Adipocyte (in vitro differentiated cells): ENCODE measurements around the gene TGFBR3L.
"Not testable (repeated sequence)": the region's sequence is repeated elsewhere in the genome, so short reads cannot be mapped to it uniquely, and the experiment has no call there.

Experiments used
- DNase-seq: peaks from one replicate; pipeline ENCODE4 v3.0.0-alpha.2; 2015; ENCODE audit warnings: low read depth
- H3K27me3 ChIP-seq: replicated peaks from 2 replicates; pipeline ENCODE4 v1.7.0; 2013; ENCODE audit warnings: mild to moderate bottlenecking, low read length, moderate library complexity; ENCODE audit not compliant: control insufficient read depth, insufficient read depth
- H3K36me3 ChIP-seq: 2 replicates; pipeline ENCODE4 v1.7.0; 2013; ENCODE audit warnings: low read length, mild to moderate bottlenecking, moderate library complexity; ENCODE audit not compliant: control insufficient read depth, insufficient read depth, severe bottlenecking
- H3K4me1 ChIP-seq: 2 replicates; pipeline ENCODE4 v1.7.0; 2013; ENCODE audit warnings: mild to moderate bottlenecking, low read length, moderate library complexity; ENCODE audit not compliant: control insufficient read depth, insufficient read depth
- H3K4me3 ChIP-seq: 2 replicates; pipeline ENCODE4 v1.7.0; 2013; ENCODE audit warnings: mild to moderate bottlenecking, low read length, moderate library complexity
- H3K9ac ChIP-seq: 2 replicates; pipeline ENCODE4 v1.7.0; 2013; ENCODE audit warnings: mild to moderate bottlenecking, low read length, moderate library complexity
- H3K9me3 ChIP-seq: 2 replicates; pipeline ENCODE4 v1.7.0; 2013; ENCODE audit warnings: mild to moderate bottlenecking, low read length, moderate library complexity; ENCODE audit not compliant: control insufficient read depth

Gene TGFBR3L

GRCh38 chr19:7961082-7961481 lies 46.5 kb downstream of the TGFBR3L start:
- H3K4me1 ChIP-seq, result not testable (repeated sequence)
- peaks cover 56% of the 10 kb centered on the region for H3K36me3 ChIP-seq

GRCh38 chr19:7961920-7962626 lies 47.4 kb downstream of the TGFBR3L start:
- Histone ChIP-seq H3K27me3 (no peaks in the 10 kb centered on the region), H3K36me3 (peaks cover 64% of the 10 kb centered on the region), H3K9ac (no peak overlapping the region), H3K4me3 (no peak overlapping the region), H3K9me3 (no peaks in the 10 kb centered on the region), H3K4me1 (no peaks in the 10 kb centered on the region)
- DNase-seq, result no peak

More at GRCh38 chr19:7961082-7961481, 46.5 kb downstream of the TGFBR3L start:
- not testable (repeated sequence) for H3K9me3 ChIP-seq, H3K27me3 ChIP-seq, DNase-seq, H3K4me3 ChIP-seq, H3K9ac ChIP-seq

- peaks cover 70% of the 10 kb centered on the region for H3K36me3 ChIP-seq
- no peaks in the 10 kb centered on the region for H3K27me3 ChIP-seq
- no peak overlapping the region for H3K4me3 ChIP-seq
These were observed 48.1 kb downstream of the TGFBR3L start for GRCh38 chr19:7962644-7963268.

GRCh38 chr19:7963566-7963965 lies 48.9 kb downstream of the TGFBR3L start:
- no peaks in the 10 kb centered on the region for H3K9me3 ChIP-seq
- no peak overlapping the region for H3K9ac ChIP-seq
- no peaks in the 10 kb centered on the region for H3K27me3 ChIP-seq
- no peaks in the 10 kb centered on the region for H3K4me1 ChIP-seq
- no peak for DNase-seq
- peaks cover 70% of the 10 kb centered on the region for H3K36me3 ChIP-seq
- no peak overlapping the region for H3K4me3 ChIP-seq

More at GRCh38 chr19:7962644-7963268, 48.1 kb downstream of the TGFBR3L start:
- Histone ChIP-seq H3K9me3 (no peaks in the 10 kb centered on the region), H3K4me1 (no peaks in the 10 kb centered on the region), H3K9ac (no peak overlapping the region)
- no peak for DNase-seq

GRCh38 chr19:7965259-7965841 lies 50.7 kb downstream of the TGFBR3L start:
- H3K4me3 ChIP-seq, result no peak overlapping the region

GRCh38 chr19:7965921-7966665 lies 51.5 kb downstream of the TGFBR3L start:
- Histone ChIP-seq H3K4me3 (no peak overlapping the region), H3K27me3 (no peaks in the 10 kb centered on the region), H3K9ac (no peak overlapping the region), H3K4me1 (no peaks in the 10 kb centered on the region), H3K36me3 (peaks cover 73% of the 10 kb centered on the region), H3K9me3 (no peaks in the 10 kb centered on the region)
- DNase-seq, result no peak

More at GRCh38 chr19:7965259-7965841, 50.7 kb downstream of the TGFBR3L start:
- H3K9me3 ChIP-seq, result no peaks in the 10 kb centered on the region
- no peaks in the 10 kb centered on the region for H3K27me3 ChIP-seq
- no peaks in the 10 kb centered on the region for H3K4me1 ChIP-seq
- H3K36me3 ChIP-seq, result peaks cover 78% of the 10 kb centered on the region
- H3K9ac ChIP-seq, result no peak overlapping the region
- no peak for DNase-seq

- H3K4me1 ChIP-seq, result no peaks in the 10 kb centered on the region
- peaks cover 69% of the 10 kb centered on the region for H3K36me3 ChIP-seq
- no peaks in the 10 kb centered on the region for H3K9me3 ChIP-seq
- no peaks in the 10 kb centered on the region for H3K27me3 ChIP-seq
- no peak for DNase-seq
- no peak overlapping the region for H3K4me3 ChIP-seq
- H3K9ac ChIP-seq, result no peak overlapping the region
These were observed 53.6 kb downstream of the TGFBR3L start for GRCh38 chr19:7968008-7968795.
